Karpas-422 (cell line): Measurements from ENCODE around the gene CALML5. TPM values are rescaled to one million over a fixed set of nuclear protein-coding genes. Genes with fewer than 3 reads are reported as not detected.

ENCODE experiments used
- DNase-seq: peaks from one replicate; pipeline ENCODE4 v3.0.0-alpha.2; 2015
- H2AFZ ChIP-seq: fragments of 200-600 bp; sonication (generic); 2 replicates; pipeline ENCODE4 v1.6.1; 2014; ENCODE audit warnings: antibody characterized with exemption, low read length, mixed read lengths
- H3K27ac ChIP-seq: fragments of 200-600 bp; sonication (generic); 2 replicates; pipeline ENCODE4 v1.5.1; 2014; ENCODE audit warnings: mild to moderate bottlenecking, low read length, moderate library complexity
- H3K27me3 ChIP-seq: fragments of 200-600 bp; sonication (generic); 2 replicates; pipeline ENCODE4 v1.6.1; 2014; ENCODE audit warnings: low read length, mixed read lengths
- H3K36me3 ChIP-seq: fragments of 200-600 bp; sonication (generic); 2 replicates; pipeline ENCODE4 v1.6.1; 2014; ENCODE audit warnings: low read length, mixed read lengths; ENCODE audit not compliant: insufficient read depth
- H3K4me1 ChIP-seq: fragments of 200-600 bp; sonication (generic); 2 replicates; pipeline ENCODE4 v1.6.1; 2014; ENCODE audit warnings: mild to moderate bottlenecking, low read length, mixed read lengths
- H3K4me2 ChIP-seq: fragments of 200-600 bp; sonication (generic); 2 replicates; pipeline ENCODE4 v1.6.1; 2014; ENCODE audit warnings: low read length, low read depth, mild to moderate bottlenecking; ENCODE audit not compliant: poor library complexity, severe bottlenecking
- H3K4me3 ChIP-seq: fragments of 200-600 bp; sonication (generic); 2 replicates; pipeline ENCODE4 v1.5.1; 2014; ENCODE audit warnings: mild to moderate bottlenecking, antibody characterized with exemption, low read length, mixed read lengths
- H3K79me2 ChIP-seq: fragments of 200-600 bp; sonication (generic); 2 replicates; pipeline ENCODE4 v1.6.1; 2014; ENCODE audit warnings: mild to moderate bottlenecking, low read length, mixed read lengths
- H3K9ac ChIP-seq: fragments of 200-600 bp; sonication (generic); 2 replicates; pipeline ENCODE4 v1.6.0; 2014; ENCODE audit warnings: low read length
- H3K9me2 ChIP-seq: fragments of 200-600 bp; sonication (generic), shearing (Covaris generic); replicated peaks from 2 replicates; pipeline ENCODE4 v1.6.0; 2014; ENCODE audit warnings: mild to moderate bottlenecking, low read length, moderate library complexity; ENCODE audit not compliant: insufficient read depth
- H3K9me3 ChIP-seq: fragments of 300-700, 200-600 bp; sonication (generic); 2 replicates; pipeline ENCODE4 v1.6.1; 2014; ENCODE audit warnings: low read length, mixed read lengths
- H4K20me1 ChIP-seq: fragments of 200-600 bp; sonication (generic); 2 replicates; pipeline ENCODE4 v1.6.1; 2014; ENCODE audit warnings: mild to moderate bottlenecking, antibody characterized with exemption, low read length, low read depth; ENCODE audit not compliant: insufficient read depth
- total RNA-seq: library from RNA; depleted of rRNA; stranded (reverse); fragments of >200 nt; shearing (Covaris generic); gene quantifications from 2 replicates; pipeline ENCODE4 v1.2.3, GENCODE V29; 2014; ENCODE audit warnings: low replicate concordance

CALML5 gene
- total RNA-seq, 1 experiment from 2014 or later = not detected

- Histone ChIP-seq H3K79me2 (no peaks in the 10 kb centered on the region), H3K9ac (no peak within 1 kb of the TSS), H3K9me2 (no peaks in the 10 kb centered on the region), H3K36me3 (no peaks in the 10 kb centered on the region), H3K9me3 (no peaks in the 10 kb centered on the region), H3K27me3 (no peaks in the 10 kb centered on the region), H3K4me2 (no peak within 1 kb of the TSS), H4K20me1 (no peaks in the 10 kb centered on the region), H3K27ac (no peak within 1 kb of the TSS), H3K4me1 (no peaks in the 10 kb centered on the region), H3K4me3 (no peak within 1 kb of the TSS), H2AFZ (no peak within 1 kb of the TSS)
- no peak for DNase-seq
Measured at GRCh38 chr10:5524641-5525560, 25.5 kb upstream of the CALML5 start, which contains the start of gene CALML3. Gene CALML3 (plus strand): TSS chr10:5524961. CDS start chr10:5525086, 125 bp downstream.

- H3K9ac ChIP-seq = no peak overlapping the region
- H3K9me2 ChIP-seq = no peaks in the 10 kb centered on the region
- no peaks in the 10 kb centered on the region for H3K79me2 ChIP-seq
- no peak for DNase-seq
- H3K27ac ChIP-seq = no peak overlapping the region
- no peaks in the 10 kb centered on the region for H3K27me3 ChIP-seq
- no peaks in the 10 kb centered on the region for H4K20me1 ChIP-seq
- H3K36me3 ChIP-seq = no peaks in the 10 kb centered on the region
- H2AFZ ChIP-seq = no peak overlapping the region
- no peaks in the 10 kb centered on the region for H3K9me3 ChIP-seq
- H3K4me3 ChIP-seq = no peak overlapping the region
- H3K4me1 ChIP-seq = no peaks in the 10 kb centered on the region
- no peak overlapping the region for H3K4me2 ChIP-seq
Measured at GRCh38 chr10:5523796-5524574, 24.6 kb upstream of the CALML5 start.

GRCh38 chr10:5522913-5523560, 23.7 kb upstream of the CALML5 start:
- no peak overlapping the region for H3K9ac ChIP-seq
- DNase-seq = no peak
- H3K79me2 ChIP-seq = no peaks in the 10 kb centered on the region
- H3K36me3 ChIP-seq = no peaks in the 10 kb centered on the region
- no peaks in the 10 kb centered on the region for H3K9me3 ChIP-seq
- no peak overlapping the region for H3K4me3 ChIP-seq
- H3K4me1 ChIP-seq = no peaks in the 10 kb centered on the region
- no peaks in the 10 kb centered on the region for H4K20me1 ChIP-seq
- no peaks in the 10 kb centered on the region for H3K27me3 ChIP-seq
- no peak overlapping the region for H3K4me2 ChIP-seq
- no peak overlapping the region for H3K27ac ChIP-seq
- no peak overlapping the region for H2AFZ ChIP-seq
- no peaks in the 10 kb centered on the region for H3K9me2 ChIP-seq

- no peaks in the 10 kb centered on the region for H3K27me3 ChIP-seq
- no peak overlapping the region for H3K9ac ChIP-seq
- H3K4me3 ChIP-seq = no peak overlapping the region
- no peak for DNase-seq
- H3K4me2 ChIP-seq = no peak overlapping the region
- H2AFZ ChIP-seq = no peak overlapping the region
- H3K36me3 ChIP-seq = no peaks in the 10 kb centered on the region
- no peaks in the 10 kb centered on the region for H4K20me1 ChIP-seq
- H3K9me2 ChIP-seq = no peaks in the 10 kb centered on the region
- no peaks in the 10 kb centered on the region for H3K9me3 ChIP-seq
- no peaks in the 10 kb centered on the region for H3K4me1 ChIP-seq
- H3K79me2 ChIP-seq = no peaks in the 10 kb centered on the region
- no peak overlapping the region for H3K27ac ChIP-seq
Measured at GRCh38 chr10:5519054-5519453, 19.7 kb upstream of the CALML5 start.

- Histone ChIP-seq H3K9ac (no peak overlapping the region), H3K9me2 (no peaks in the 10 kb centered on the region), H3K9me3 (no peaks in the 10 kb centered on the region), H3K4me3 (no peak overlapping the region), H3K4me1 (no peaks in the 10 kb centered on the region), H3K27ac (no peak overlapping the region), H4K20me1 (no peaks in the 10 kb centered on the region), H3K4me2 (no peak overlapping the region), H2AFZ (no peak overlapping the region), H3K79me2 (no peaks in the 10 kb centered on the region), H3K36me3 (no peaks in the 10 kb centered on the region), H3K27me3 (no peaks in the 10 kb centered on the region)
- no peak for DNase-seq
Measured at GRCh38 chr10:5518143-5518542, 18.8 kb upstream of the CALML5 start.

GRCh38 chr10:5517546-5517945, 18.2 kb upstream of the CALML5 start:
- H3K36me3 ChIP-seq = no peaks in the 10 kb centered on the region
- H3K9me2 ChIP-seq = no peaks in the 10 kb centered on the region
- no peak for DNase-seq
- H4K20me1 ChIP-seq = no peaks in the 10 kb centered on the region
- no peak overlapping the region for H3K4me3 ChIP-seq
- no peak overlapping the region for H3K9ac ChIP-seq
- no peak overlapping the region for H3K27ac ChIP-seq
- H3K79me2 ChIP-seq = no peaks in the 10 kb centered on the region
- no peak overlapping the region for H2AFZ ChIP-seq
- H3K27me3 ChIP-seq = no peaks in the 10 kb centered on the region
- H3K4me1 ChIP-seq = no peaks in the 10 kb centered on the region
- no peak overlapping the region for H3K4me2 ChIP-seq
- H3K9me3 ChIP-seq = no peaks in the 10 kb centered on the region

- H4K20me1 ChIP-seq = no peaks in the 10 kb centered on the region
- no peaks in the 10 kb centered on the region for H3K9me2 ChIP-seq
- H3K36me3 ChIP-seq = no peaks in the 10 kb centered on the region
- H2AFZ ChIP-seq = no peak overlapping the region
- no peaks in the 10 kb centered on the region for H3K79me2 ChIP-seq
- H3K4me3 ChIP-seq = no peak overlapping the region
- no peaks in the 10 kb centered on the region for H3K9me3 ChIP-seq
- H3K4me1 ChIP-seq = no peaks in the 10 kb centered on the region
- no peak for DNase-seq
- H3K27me3 ChIP-seq = no peaks in the 10 kb centered on the region
- no peak overlapping the region for H3K27ac ChIP-seq
- no peak overlapping the region for H3K9ac ChIP-seq
- H3K4me2 ChIP-seq = no peak overlapping the region
Measured at GRCh38 chr10:5515948-5516761, 16.8 kb upstream of the CALML5 start.
